Loucy (cell line): ENCODE data around the gene MYO1E.

Experiments
- H2AFZ ChIP-seq: fragments of 200-600 bp; sonication (generic); 2 replicates; pipeline ENCODE4 v1.6.0; 2016; ENCODE audit warnings: antibody characterized with exemption, mild to moderate bottlenecking, low read length, moderate library complexity
- H3F3A ChIP-seq: fragments of 200-600 bp; 2 replicates; pipeline ENCODE4 v1.6.0; 2016; ENCODE audit warnings: antibody characterized with exemption, low read depth, mild to moderate bottlenecking
- H3K27me3 ChIP-seq: fragments of 200-600 bp; sonication (generic); 2 replicates; pipeline ENCODE4 v1.6.1; 2014; ENCODE audit warnings: low read length, mild to moderate bottlenecking; ENCODE audit not compliant: insufficient read depth, poor library complexity, severe bottlenecking
- H3K36me3 ChIP-seq: fragments of 200-600 bp; sonication (generic); 2 replicates; pipeline ENCODE4 v1.6.1; 2016; ENCODE audit warnings: low read length; ENCODE audit not compliant: insufficient read depth
- H3K4me1 ChIP-seq: fragments of 200-600 bp; sonication (generic); 2 replicates; pipeline ENCODE4 v1.5.1; 2014; ENCODE audit warnings: low read length, mild to moderate bottlenecking; ENCODE audit not compliant: insufficient read depth, poor library complexity, severe bottlenecking
- H3K4me2 ChIP-seq: fragments of 200-600 bp; sonication (generic); 2 replicates; pipeline ENCODE4 v1.6.0; 2014; ENCODE audit warnings: antibody characterized with exemption, low read length, low read depth, mild to moderate bottlenecking; ENCODE audit not compliant: poor library complexity, severe bottlenecking
- H3K4me3 ChIP-seq: fragments of 200-600 bp; sonication (generic); 2 replicates; pipeline ENCODE4 v1.5.1; 2014; ENCODE audit warnings: low read length, mild to moderate bottlenecking, mixed read lengths; ENCODE audit not compliant: poor library complexity, severe bottlenecking
- H3K79me2 ChIP-seq: fragments of 200-600 bp; sonication (generic); 2 replicates; pipeline ENCODE4 v1.6.1; 2014; ENCODE audit warnings: low read length; ENCODE audit not compliant: insufficient read depth
- H3K9ac ChIP-seq: fragments of 200-600 bp; sonication (generic); 2 replicates; pipeline ENCODE4 v1.6.0; 2014; ENCODE audit warnings: mild to moderate bottlenecking, low read depth, low read length, moderate library complexity; ENCODE audit not compliant: poor library complexity, severe bottlenecking
- H3K9me2 ChIP-seq: fragments of 200-600 bp; sonication (generic); replicated peaks from 2 replicates; pipeline ENCODE4 v1.6.1; 2016; ENCODE audit warnings: low read depth, low read length, mixed read lengths
- H3K9me3 ChIP-seq: fragments of 200-600 bp; sonication (generic); 2 replicates; pipeline ENCODE4 v1.6.1; 2014; ENCODE audit warnings: mild to moderate bottlenecking, antibody characterized with exemption, low read length, low read depth; ENCODE audit not compliant: insufficient read depth
- H4K20me1 ChIP-seq: fragments of 200-600 bp; sonication (generic); 2 replicates; pipeline ENCODE4 v1.6.0; 2014; ENCODE audit warnings: antibody characterized with exemption, low read length, mild to moderate bottlenecking; ENCODE audit not compliant: insufficient read depth, poor library complexity, severe bottlenecking
- CTCF ChIP-seq: fragments of 200-600 bp; sonication (generic); conservative IDR thresholded peaks from 2 replicates; pipeline ENCODE4 v1.5.1; 2014; ENCODE audit warnings: mild to moderate bottlenecking, antibody characterized with exemption, low read length
- EZH2phosphoT487 ChIP-seq: fragments of 200-600 bp; IDR thresholded peaks from 2 replicates; pipeline ENCODE4 v1.6.1; 2018; ENCODE audit warnings: antibody characterized with exemption, mild to moderate bottlenecking, moderate library complexity, borderline replicate concordance

Gene MYO1E

GRCh38 chr15:59317211-59317610 lies 55.5 kb downstream of the MYO1E start:
- no peak overlapping the region for H3K4me2 ChIP-seq
- no peaks in the 10 kb centered on the region for H3K79me2 ChIP-seq
- no peak overlapping the region for H3K4me3 ChIP-seq
- no peak overlapping the region for H3K9ac ChIP-seq
- no peaks in the 10 kb centered on the region for H3K9me2 ChIP-seq
- H3K4me1 ChIP-seq = no peaks in the 10 kb centered on the region
- no peaks in the 10 kb centered on the region for H3K36me3 ChIP-seq
- no peaks in the 10 kb centered on the region for H3F3A ChIP-seq
- no peaks in the 10 kb centered on the region for H3K9me3 ChIP-seq
- TF ChIP-seq CTCF = no peak
- TF ChIP-seq EZH2phosphoT487 = no peak
- H3K27me3 ChIP-seq = no peaks in the 10 kb centered on the region
- no peak overlapping the region for H2AFZ ChIP-seq
- H4K20me1 ChIP-seq = no peaks in the 10 kb centered on the region

DNA sequence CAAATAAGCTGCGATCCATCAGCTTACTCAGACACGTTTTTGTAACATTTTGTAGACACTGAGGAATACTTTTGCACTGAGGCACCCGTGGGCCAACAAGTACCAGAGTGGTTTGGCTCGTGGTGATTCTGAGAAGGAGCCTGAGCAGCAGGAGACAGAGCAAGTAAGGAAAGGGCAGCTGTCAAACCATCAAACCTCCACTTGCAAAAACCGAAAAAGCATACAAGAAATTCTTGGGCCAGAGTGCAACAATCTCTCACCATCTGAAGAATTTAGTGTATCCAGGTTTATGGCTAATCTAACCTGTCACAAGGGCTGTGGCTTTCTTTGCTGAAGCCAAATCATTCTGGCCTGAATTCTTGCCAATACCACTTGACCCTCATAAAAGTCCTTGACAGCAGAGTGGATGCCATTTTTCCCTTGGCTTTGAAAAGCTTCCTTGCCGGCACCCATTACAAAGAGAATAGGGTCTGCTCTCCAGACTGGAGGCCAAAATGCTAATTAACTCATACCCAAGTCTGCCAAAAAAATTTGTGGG lies 56.7 kb downstream of the MYO1E start:
- Histone ChIP-seq H3K9me2 (no peaks in the 10 kb centered on the region), H3K79me2 (no peaks in the 10 kb centered on the region), H3K4me2 (no peak overlapping the region), H3K36me3 (no peaks in the 10 kb centered on the region), H3F3A (no peaks in the 10 kb centered on the region), H3K4me1 (no peaks in the 10 kb centered on the region), H3K27me3 (no peaks in the 10 kb centered on the region), H3K4me3 (no peak overlapping the region), H4K20me1 (no peaks in the 10 kb centered on the region), H3K9ac (no peak overlapping the region), H2AFZ (no peak overlapping the region), H3K9me3 (no peaks in the 10 kb centered on the region)
- TF ChIP-seq CTCF (no peak), EZH2phosphoT487 (no peak)

- no peaks in the 10 kb centered on the region for H4K20me1 ChIP-seq
- TF ChIP-seq CTCF (no peak), EZH2phosphoT487 (no peak)
- no peak overlapping the region for H3K4me3 ChIP-seq
- H3K27me3 ChIP-seq = no peaks in the 10 kb centered on the region
- H3K4me2 ChIP-seq = no peak overlapping the region
- no peak overlapping the region for H3K9ac ChIP-seq
- no peaks in the 10 kb centered on the region for H3K79me2 ChIP-seq
- no peaks in the 10 kb centered on the region for H3K4me1 ChIP-seq
- no peaks in the 10 kb centered on the region for H3K9me2 ChIP-seq
- H3K9me3 ChIP-seq = no peaks in the 10 kb centered on the region
- H3F3A ChIP-seq = no peaks in the 10 kb centered on the region
- no peak overlapping the region for H2AFZ ChIP-seq
- no peaks in the 10 kb centered on the region for H3K36me3 ChIP-seq
Measured at GRCh38 chr15:59313641-59314332, 58.9 kb downstream of the MYO1E start.
